ENCODE results near the gene ASCL5. TPM values are rescaled to one million over a fixed set of nuclear protein-coding genes. Genes with fewer than 3 reads are reported as not detected.

The ASCL5 gene
- total and polyA plus RNA-seq, 10 of the 15 experiments (the other 5 are each of a cell fraction or from before 2014, with no cell fraction given), result 0.04 TPM; not detected in 9

GRCh38 chr1:201091256-201091655, 35.7 kb downstream of the ASCL5 start:
- Histone ChIP-seq H3K27me3 (replicated peaks in 1 of 2; ENCODE audit: control insufficient read depth in 2 of 2, insufficient read depth in 2 of 2, low read length in 1 of 2) (peaks cover 0 to 2% of the 10 kb centered on the region in 2 experiments; a peak in 3 of 4 replicates), H3K79me2 (ENCODE audit: control insufficient read depth, insufficient read depth, low read length) (no peaks in the 10 kb centered on the region), H3K36me3 (ENCODE audit: control insufficient read depth in 2 of 2, insufficient read depth in 2 of 2, low read length in 1 of 2) (no peaks in the 10 kb centered on the region), H3K4me3 (no peak overlapping the region), H3K4me1 (ENCODE audit: control insufficient read depth, insufficient read depth, low read length) (no peaks in the 10 kb centered on the region; the same call in 1 of the 2 replicates), H3K4me2 (ENCODE audit: control insufficient read depth, insufficient read depth) (no peak overlapping the region), H3K9ac (ENCODE audit: control insufficient read depth, insufficient read depth, low read length) (no peak overlapping the region), H3K27ac (ENCODE audit: control insufficient read depth, insufficient read depth) (no peak overlapping the region), H2AFZ (ENCODE audit: control insufficient read depth, low read depth, low read length) (no peak overlapping the region), H4K20me1 (ENCODE audit: control insufficient read depth, insufficient read depth) (no peaks in the 10 kb centered on the region), H3K9me3 (replicated peaks; ENCODE audit: control insufficient read depth, insufficient read depth, low read length) (no peaks in the 10 kb centered on the region)
- 35% methylated on average over 4 of the region's 4 CpGs for WGBS (ENCODE audit: insufficient coverage, insufficient replicate concordance, low lambda C conversion rate, missing lambda C conversion rate)
- ChIA-PET CTCF (interaction anchor here (1.2 to 1.4 kb wide), 2 partner anchors 26 to 111 kb away, joined by 3 to 5 read pairs; no protein-coding TSS in a partner anchor), SMC1A (ENCODE audit: uncharacterized antibody, unreplicated experiment) (no interaction called here), RAD21 (ENCODE audit: unreplicated experiment) (interaction anchor here (1.0 kb wide), 1 partner anchor 120 kb away, joined by 3 read pairs; no protein-coding TSS in a partner anchor), POLR2A (interaction anchor here (0.8 kb wide), 1 partner anchor 40 kb away, joined by 3 read pairs; no protein-coding TSS in a partner anchor)
- in situ Hi-C loops (cut with MboI), result no loop called here
- BruUV-seq (replicated peaks), result no TSS peak
- DNase-seq (ENCODE audit: low read depth, low spot score) (no peak), ATAC-seq (no peak), FAIRE-seq (no peak)
- intact Hi-C loops (cut with micrococcal nuclease; ENCODE audit: unreplicated experiment), result no loop called here
- TF ChIP-seq IRF5 (IDR thresholded peaks at IDR 0.05; ENCODE audit: borderline replicate concordance) (no peak), TCF7 (IDR thresholded peaks at IDR 0.05; ENCODE audit: borderline replicate concordance) (no peak)

GRCh38 chr1:201090541-201090940, 36.4 kb downstream of the ASCL5 start:
- RAD21 ChIA-PET (ENCODE audit: unreplicated experiment), result no interaction called here

More at GRCh38 chr1:201090541-201090940, 36.4 kb downstream of the ASCL5 start:
- intact Hi-C loops (cut with micrococcal nuclease; ENCODE audit: unreplicated experiment), result no loop called here
- Histone ChIP-seq H3K27ac (ENCODE audit: control insufficient read depth, insufficient read depth) (no peak overlapping the region), H4K20me1 (ENCODE audit: control insufficient read depth, insufficient read depth) (no peaks in the 10 kb centered on the region), H3K4me3 (no peak overlapping the region), H3K4me1 (ENCODE audit: control insufficient read depth, insufficient read depth, low read length) (no peaks in the 10 kb centered on the region; the same call in 1 of the 2 replicates), H3K9me3 (replicated peaks; ENCODE audit: control insufficient read depth, insufficient read depth, low read length) (no peaks in the 10 kb centered on the region), H3K27me3 (replicated peaks in 1 of 2; ENCODE audit: control insufficient read depth in 2 of 2, insufficient read depth in 2 of 2, low read length in 1 of 2) (peaks cover 0 to 2% of the 10 kb centered on the region in 2 experiments; a peak in 3 of 4 replicates), H3K36me3 (ENCODE audit: control insufficient read depth in 2 of 2, insufficient read depth in 2 of 2, low read length in 1 of 2) (no peaks in the 10 kb centered on the region), H3K79me2 (ENCODE audit: control insufficient read depth, insufficient read depth, low read length) (no peaks in the 10 kb centered on the region), H3K9ac (ENCODE audit: control insufficient read depth, insufficient read depth, low read length) (no peak overlapping the region), H3K4me2 (ENCODE audit: control insufficient read depth, insufficient read depth) (no peak overlapping the region), H2AFZ (ENCODE audit: control insufficient read depth, low read depth, low read length) (no peak overlapping the region)
- DNase-seq (ENCODE audit: low read depth, low spot score), result no peak
- BruUV-seq (replicated peaks), result no TSS peak
- ChIA-PET CTCF (interaction anchor here (0.9 to 1.4 kb wide), 3 partner anchors 27 to 111 kb away, joined by 3 to 5 read pairs (median 3); no protein-coding TSS in a partner anchor), SMC1A (ENCODE audit: uncharacterized antibody, unreplicated experiment) (no interaction called here), POLR2A (interaction anchor here (0.8 kb wide), 1 partner anchor 39 kb away, joined by 3 read pairs; no protein-coding TSS in a partner anchor)
- in situ Hi-C loops (cut with MboI), result no loop called here
- no peak for TF ChIP-seq HDAC6 (IDR thresholded peaks at IDR 0.05; ENCODE audit: unreplicated experiment)
- TF ChIP-seq JUNB (IDR thresholded peaks at IDR 0.05), result no peak
- no peak for TF ChIP-seq NFXL1 (IDR thresholded peaks at IDR 0.05; ENCODE audit: borderline replicate concordance)
- no peak for TF ChIP-seq SUPT20H (IDR thresholded peaks at IDR 0.05; ENCODE audit: borderline replicate concordance, control insufficient read depth, low read depth, low read length)
- no peak for TF ChIP-seq ZZZ3 (IDR thresholded peaks at IDR 0.05; ENCODE audit: control insufficient read depth, insufficient read length, low read depth)
- WGBS (ENCODE audit: insufficient coverage, insufficient replicate concordance, low lambda C conversion rate, missing lambda C conversion rate), result 28% methylated on average over 4 of the region's 4 CpGs
- no peak for ATAC-seq
- FAIRE-seq, result no peak
